ENCODE data around the gene GNG7.
"Not testable (repeated sequence)": the region's sequence is repeated elsewhere in the genome, so short reads cannot be mapped to it uniquely, and the experiment has no call there.

Gene GNG7

GRCh38 chr19:2616741-2617392 lies 85.6 kb downstream of the GNG7 start:
- DNase-seq = no peak

GRCh38 chr19:2615782-2616181 lies 86.7 kb downstream of the GNG7 start:
- no peak for DNase-seq

GRCh38 chr19:2613507-2614295 lies 88.8 kb downstream of the GNG7 start:
- no peak for DNase-seq

- DNase-seq = no peak
Measured at GRCh38 chr19:2612619-2613249, 89.8 kb downstream of the GNG7 start.

- no peak for DNase-seq
Measured at GRCh38 chr19:2611483-2612464, 90.7 kb downstream of the GNG7 start.

GRCh38 chr19:2610637-2611482 lies 91.6 kb downstream of the GNG7 start:
- DNase-seq = peak; percentile 55

GRCh38 chr19:2609389-2610116 lies 92.9 kb downstream of the GNG7 start:
- DNase-seq = no peak

GRCh38 chr19:2609034-2609388 lies 93.5 kb downstream of the GNG7 start:
- DNase-seq = not testable (repeated sequence)

- no peak for DNase-seq
Measured at GRCh38 chr19:2608602-2608922, 93.9 kb downstream of the GNG7 start.

GRCh38 chr19:2607712-2608601 lies 94.5 kb downstream of the GNG7 start:
- DNase-seq = no peak

GRCh38 chr19:2606774-2607173 lies 95.7 kb downstream of the GNG7 start:
- DNase-seq = not testable (repeated sequence)

GRCh38 chr19:2605889-2606288 lies 96.6 kb downstream of the GNG7 start:
- not testable (repeated sequence) for DNase-seq

GRCh38 chr19:2604747-2605329 lies 97.7 kb downstream of the GNG7 start:
- no peak for DNase-seq

GRCh38 chr19:2603334-2603733 lies 99.2 kb downstream of the GNG7 start:
- no peak for DNase-seq

- DNase-seq = no peak
Measured at GRCh38 chr19:2602391-2603181, 99.9 kb downstream of the GNG7 start.

- DNase-seq = no peak
Measured at GRCh38 chr19:2600914-2601870, 101.3 kb downstream of the GNG7 start.

- no peak for DNase-seq
Measured at GRCh38 chr19:2594319-2594718, 108.2 kb downstream of the GNG7 start.

- DNase-seq = no peak
Measured at GRCh38 chr19:2592824-2593223, 109.7 kb downstream of the GNG7 start.

All from NCI-H146 (cell line).